Renal cortical epithelial cell (primary cell): ENCODE data around the gene LDAH. TPM values are rescaled to one million over a fixed set of nuclear protein-coding genes. Genes with fewer than 3 reads are reported as not detected.
A peak's percentile ranks its signal among the peaks of the same experiment; 100 is the strongest.

Experiments used
- DNase-seq: peaks from one replicate; pipeline ENCODE4 v3.0.0-alpha.2; 2011; ENCODE audit warnings: low read depth
- total RNA-seq: library from RNA; depleted of rRNA; stranded (reverse); fragments of >200 nt; gene quantifications from 2 replicates; pipeline ENCODE4 v1.2.3, GENCODE V29; 2014

Gene LDAH
- total RNA-seq, 1 donor from 2014 or later = 28.2 TPM

GRCh38 chr2:20652673-20653575, 170.0 kb downstream of the LDAH start:
- no peak for DNase-seq

- DNase-seq = no peak
Measured at GRCh38 chr2:20652141-20652540, 170.8 kb downstream of the LDAH start.

GRCh38 chr2:20651731-20652099, 171.2 kb downstream of the LDAH start:
- DNase-seq = no peak

- peak; percentile 38 for DNase-seq
Measured at GRCh38 chr2:20650877-20651730, 171.8 kb downstream of the LDAH start, which contains the start of gene HS1BP3. Gene HS1BP3 (minus strand): TSS chr2:20651098. CDS start chr2:20651063, 35 bp downstream.

GRCh38 chr2:20650393-20650876, 172.5 kb downstream of the LDAH start:
- DNase-seq = peak; percentile 23

GRCh38 chr2:20649976-20650375, 172.9 kb downstream of the LDAH start:
- DNase-seq = peak; percentile 36

- DNase-seq = peak; percentile 69
Measured at GRCh38 chr2:20649576-20649975, 173.3 kb downstream of the LDAH start.

GRCh38 chr2:20648831-20649230, 174.1 kb downstream of the LDAH start:
- DNase-seq = no peak

- no peak for DNase-seq
Measured at GRCh38 chr2:20648206-20648605, 174.7 kb downstream of the LDAH start.

GRCh38 chr2:20647738-20648137, 175.2 kb downstream of the LDAH start:
- DNase-seq = no peak

GRCh38 chr2:20647211-20647610, 175.7 kb downstream of the LDAH start:
- DNase-seq = no peak

- no peak for DNase-seq
Measured at GRCh38 chr2:20646446-20646845, 176.5 kb downstream of the LDAH start.

- no peak for DNase-seq
Measured at GRCh38 chr2:20645761-20646160, 177.1 kb downstream of the LDAH start.

- DNase-seq = no peak
Measured at GRCh38 chr2:20645301-20645701, 177.6 kb downstream of the LDAH start.

- no peak for DNase-seq
Measured at GRCh38 chr2:20643826-20644225, 179.1 kb downstream of the LDAH start.

- DNase-seq = no peak
Measured at GRCh38 chr2:20643060-20643459, 179.8 kb downstream of the LDAH start.

GRCh38 chr2:20642055-20642971, 180.6 kb downstream of the LDAH start:
- DNase-seq = peak; percentile 30

- peak; percentile 69 for DNase-seq
Measured at GRCh38 chr2:20641123-20641985, 181.5 kb downstream of the LDAH start.

GRCh38 chr2:20640411-20641122, 182.3 kb downstream of the LDAH start:
- DNase-seq = no peak
